ENCODE data around the gene ACOT12. TPM values are rescaled to one million over a fixed set of nuclear protein-coding genes. Genes with fewer than 3 reads are reported as not detected.

ACOT12 gene
- total and polyA plus RNA-seq, 2 donors (not counting 1 experiment from before 2014, with no cell fraction given) = 0.06 TPM; not detected in 1

DNA sequence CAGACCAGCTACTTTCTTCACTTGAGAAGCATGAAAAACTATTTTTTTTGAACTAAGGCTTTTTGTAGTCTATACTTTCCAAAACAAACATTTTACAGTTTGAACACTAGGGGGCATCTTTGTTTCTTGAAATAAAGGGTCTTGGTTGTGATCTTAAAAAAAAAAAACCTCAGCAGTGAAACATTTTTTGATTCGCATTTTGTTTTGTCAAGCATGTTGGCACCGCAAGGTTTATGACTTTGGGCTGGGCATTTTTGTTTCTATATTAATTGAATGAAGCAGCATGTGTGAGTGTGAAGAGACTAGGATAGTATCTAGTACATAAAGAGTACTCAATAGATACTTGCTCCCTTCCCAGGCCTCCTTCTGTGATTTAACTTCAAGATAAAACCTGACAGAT, 31.6 kb upstream of the ACOT12 start:
- POLR2A ChIA-PET = no interaction called here
- H3K79me2 ChIP-seq (ENCODE audit: control insufficient read depth, insufficient read depth, low read length) = no peaks in the 10 kb centered on the region
- 0% methylated on average over 1 of the region's 2 CpGs for WGBS (ENCODE audit: insufficient coverage)
- no peak overlapping the region for H3K9ac ChIP-seq (ENCODE audit: low read length)
- H4K20me1 ChIP-seq (ENCODE audit: control insufficient read depth, insufficient read depth, low read length, poor library complexity, severe bottlenecking) = no peaks in the 10 kb centered on the region
- H3K4me3 ChIP-seq (ENCODE audit: control extremely low read depth in 1 of 5, extremely low read depth in 1 of 5, insufficient read depth in 1 of 5, low read depth in 2 of 5, low read length in 4 of 5) = no peak overlapping the region
- Mint-ChIP-seq H3K4me1 (peaks cover 4% of the 10 kb centered on the region), H3K27ac (peak overlapping the region; percentile 70), H3K9me3 (ENCODE audit: insufficient read depth) (no peaks in the 10 kb centered on the region), H3K27me3 (no peaks in the 10 kb centered on the region), H3K4me3 (no peak overlapping the region)
- ATAC-seq (ENCODE audit: low read depth) (no peak), DNase-seq (peak; percentile 54)
- no peaks in the 10 kb centered on the region for H3K4me1 ChIP-seq (ENCODE audit: control insufficient read depth in 2 of 2, insufficient read depth in 2 of 2, low read length in 2 of 2)
- no peaks in the 10 kb centered on the region for H3K9me3 ChIP-seq (ENCODE audit: control extremely low read depth in 1 of 3, control insufficient read depth in 2 of 3, insufficient read depth in 1 of 3, low read length in 2 of 3)
- no peaks in the 10 kb centered on the region for H3K27me3 ChIP-seq (replicated peaks in 1 of 4; ENCODE audit: control extremely low read depth in 1 of 4, control insufficient read depth in 3 of 4, insufficient read depth in 4 of 4, low read length in 3 of 4)
- intact Hi-C loops (cut with micrococcal nuclease) = loop anchor here (1.0 to 10.0 kb wide), 5 partner anchors 329 to 800 kb away; partner anchors contain the start of genes ATG10 and SSBP2
- no peak overlapping the region for H3K27ac ChIP-seq (ENCODE audit: low read length in 2 of 2)
- no peak overlapping the region for H3K4me2 ChIP-seq (replicated peaks; ENCODE audit: low read depth, low read length, poor library complexity, severe bottlenecking)
- peaks cover 0 to 2% of the 10 kb centered on the region in 2 experiments for H3K36me3 ChIP-seq (replicated peaks in 1 of 2; ENCODE audit: control extremely low read depth in 1 of 2, control insufficient read depth in 1 of 2, extremely low read depth in 1 of 2, insufficient read depth in 2 of 2, low read length in 1 of 2)
- CTCF ChIA-PET = interaction anchor here (0.6 to 8.3 kb wide), 20 partner anchors 13 to 961 kb away, joined by 3 to 83 read pairs (median 3); no protein-coding TSS in a partner anchor
- H2AFZ ChIP-seq (ENCODE audit: insufficient read depth, low read depth, low read length, poor library complexity, severe bottlenecking) = no peak overlapping the region
- no peak for TF ChIP-seq EZH2 (IDR thresholded peaks at IDR 0.05; ENCODE audit: borderline replicate concordance, insufficient read depth, low read depth, low read length, poor library complexity, severe bottlenecking)
- TF ChIP-seq, protein P1, sequence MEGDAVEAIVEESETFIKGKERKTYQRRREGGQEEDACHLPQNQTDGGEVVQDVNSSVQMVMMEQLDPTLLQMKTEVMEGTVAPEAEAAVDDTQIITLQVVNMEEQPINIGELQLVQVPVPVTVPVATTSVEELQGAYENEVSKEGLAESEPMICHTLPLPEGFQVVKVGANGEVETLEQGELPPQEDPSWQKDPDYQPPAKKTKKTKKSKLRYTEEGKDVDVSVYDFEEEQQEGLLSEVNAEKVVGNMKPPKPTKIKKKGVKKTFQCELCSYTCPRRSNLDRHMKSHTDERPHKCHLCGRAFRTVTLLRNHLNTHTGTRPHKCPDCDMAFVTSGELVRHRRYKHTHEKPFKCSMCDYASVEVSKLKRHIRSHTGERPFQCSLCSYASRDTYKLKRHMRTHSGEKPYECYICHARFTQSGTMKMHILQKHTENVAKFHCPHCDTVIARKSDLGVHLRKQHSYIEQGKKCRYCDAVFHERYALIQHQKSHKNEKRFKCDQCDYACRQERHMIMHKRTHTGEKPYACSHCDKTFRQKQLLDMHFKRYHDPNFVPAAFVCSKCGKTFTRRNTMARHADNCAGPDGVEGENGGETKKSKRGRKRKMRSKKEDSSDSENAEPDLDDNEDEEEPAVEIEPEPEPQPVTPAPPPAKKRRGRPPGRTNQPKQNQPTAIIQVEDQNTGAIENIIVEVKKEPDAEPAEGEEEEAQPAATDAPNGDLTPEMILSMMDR (IDR thresholded peaks at IDR 0.05) = peak; percentile 85

DNA sequence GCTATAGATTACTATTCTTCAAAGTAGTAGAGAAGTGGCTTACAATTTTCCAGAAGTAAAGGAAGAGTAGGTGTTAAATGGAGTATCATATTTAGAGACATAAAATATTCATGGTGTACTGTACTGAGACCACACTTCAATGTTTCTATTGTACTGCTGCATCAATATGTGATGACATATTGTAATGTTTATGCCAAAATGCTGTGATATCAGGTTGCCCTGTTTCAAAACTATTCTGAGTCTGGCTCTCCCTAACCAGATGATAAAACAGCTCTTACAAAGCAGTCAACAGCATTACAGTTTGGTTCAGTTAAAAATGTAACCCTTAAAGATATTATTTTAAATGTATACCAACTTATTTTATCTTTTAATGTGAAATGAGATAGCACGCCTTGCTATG, 30.8 kb upstream of the ACOT12 start:
- WGBS (ENCODE audit: insufficient coverage) = no CpG with 5 or more reads among the region's 1 CpG
- H2AFZ ChIP-seq (ENCODE audit: insufficient read depth, low read depth, low read length, poor library complexity, severe bottlenecking) = no peak overlapping the region
- H3K4me3 Mint-ChIP-seq = no peak overlapping the region
- peaks cover 2 to 6% of the 10 kb centered on the region in 2 experiments for H3K36me3 ChIP-seq (replicated peaks in 1 of 2; ENCODE audit: control extremely low read depth in 1 of 2, control insufficient read depth in 1 of 2, extremely low read depth in 1 of 2, insufficient read depth in 2 of 2, low read length in 1 of 2)
- ChIA-PET POLR2A (no interaction called here), CTCF (interaction anchor here (0.6 to 8.3 kb wide), 10 partner anchors 14 to 833 kb away, joined by 3 to 83 read pairs (median 4); no protein-coding TSS in a partner anchor)
- no peak overlapping the region for H3K4me2 ChIP-seq (replicated peaks; ENCODE audit: low read depth, low read length, poor library complexity, severe bottlenecking)
- no peak overlapping the region for H3K9ac ChIP-seq (ENCODE audit: low read length)
- no peaks in the 10 kb centered on the region for H4K20me1 ChIP-seq (ENCODE audit: control insufficient read depth, insufficient read depth, low read length, poor library complexity, severe bottlenecking)
- H3K27me3 Mint-ChIP-seq = no peaks in the 10 kb centered on the region
- H3K27ac ChIP-seq (ENCODE audit: low read length in 2 of 2) = no peak overlapping the region
- no peak overlapping the region for H3K4me3 ChIP-seq (ENCODE audit: control extremely low read depth in 1 of 5, extremely low read depth in 1 of 5, insufficient read depth in 1 of 5, low read depth in 2 of 5, low read length in 4 of 5)
- H3K4me1 Mint-ChIP-seq = peaks cover 4% of the 10 kb centered on the region
- no peaks in the 10 kb centered on the region for H3K9me3 ChIP-seq (ENCODE audit: control extremely low read depth in 1 of 3, control insufficient read depth in 2 of 3, insufficient read depth in 1 of 3, low read length in 2 of 3)
- H3K27ac Mint-ChIP-seq = no peak overlapping the region
- no peaks in the 10 kb centered on the region for H3K79me2 ChIP-seq (ENCODE audit: control insufficient read depth, insufficient read depth, low read length)
- DNase-seq = no peak
- no peaks in the 10 kb centered on the region for H3K4me1 ChIP-seq (ENCODE audit: control insufficient read depth in 2 of 2, insufficient read depth in 2 of 2, low read length in 2 of 2)
- intact Hi-C loops (cut with micrococcal nuclease) = loop anchor here (1.0 to 10.0 kb wide), 5 partner anchors 330 to 801 kb away; partner anchors contain the start of genes ATG10 and SSBP2
- TF ChIP-seq, protein P1 (IDR thresholded peaks at IDR 0.05) = no peak
- no peak for TF ChIP-seq EZH2 (IDR thresholded peaks at IDR 0.05; ENCODE audit: borderline replicate concordance, insufficient read depth, low read depth, low read length, poor library complexity, severe bottlenecking)
- ATAC-seq (ENCODE audit: low read depth) = no peak
- no peaks in the 10 kb centered on the region for H3K9me3 Mint-ChIP-seq (ENCODE audit: insufficient read depth)
- H3K27me3 ChIP-seq (replicated peaks in 1 of 4; ENCODE audit: control extremely low read depth in 1 of 4, control insufficient read depth in 3 of 4, insufficient read depth in 4 of 4, low read length in 3 of 4) = no peaks in the 10 kb centered on the region
